HL-60 (cell line): ENCODE data around the gene PRSS27.
"Not testable (repeated sequence)": the region's sequence is repeated elsewhere in the genome, so short reads cannot be mapped to it uniquely, and the experiment has no call there.

Experiments used
- DNase-seq, 2 experiments: peaks; one replicate each; pipeline ENCODE4 v3.0.0-alpha.2; 2010 to 2020; ENCODE audit warnings: low read depth in 1 of 2, low spot score in 1 of 2
- H3K27ac ChIP-seq: fragments of 250-450 bp; sonication (Bioruptor Pico); replicated peaks from 2 replicates; pipeline ENCODE4 v1.5.1; 2020; ENCODE audit warnings: mild to moderate bottlenecking, moderate library complexity
- H3K27me3 ChIP-seq: fragments of 250-450 bp; sonication (Bioruptor Pico); 2 replicates; pipeline ENCODE4 v1.5.1; 2021; ENCODE audit warnings: mild to moderate bottlenecking, moderate library complexity; ENCODE audit not compliant: insufficient read depth, poor library complexity, severe bottlenecking
- H3K4me3 ChIP-seq: replicated peaks from 2 replicates; pipeline ENCODE4 v1.5.1; 2011; ENCODE audit warnings: mild to moderate bottlenecking, control low read depth, low read length; ENCODE audit not compliant: insufficient read depth
- GABPA ChIP-seq: IDR thresholded peaks from 2 replicates; pipeline ENCODE4 v1.6.1; 2012; ENCODE audit warnings: low read depth
- POLR2AphosphoS5 ChIP-seq: IDR thresholded peaks from 2 replicates; pipeline ENCODE4 v1.6.1; 2012; ENCODE audit warnings: low read depth
- SPI1 ChIP-seq: IDR thresholded peaks from 2 replicates; pipeline ENCODE4 v1.6.1; 2012; ENCODE audit warnings: low read depth, mild to moderate bottlenecking, borderline replicate concordance
- TF ChIP-seq, protein P1 (sequence below): IDR thresholded peaks from 2 replicates; pipeline ENCODE4 v1.6.1; 2012; ENCODE audit warnings: low read depth; ENCODE audit not compliant: insufficient replicate concordance
- TF ChIP-seq, protein P2 (sequence below): IDR thresholded peaks from one replicate; pipeline ENCODE4 v1.5.1; 2011; ENCODE audit warnings: low read length, control low read depth, inconsistent platforms; ENCODE audit not compliant: insufficient read depth

PRSS27 gene

DNA sequence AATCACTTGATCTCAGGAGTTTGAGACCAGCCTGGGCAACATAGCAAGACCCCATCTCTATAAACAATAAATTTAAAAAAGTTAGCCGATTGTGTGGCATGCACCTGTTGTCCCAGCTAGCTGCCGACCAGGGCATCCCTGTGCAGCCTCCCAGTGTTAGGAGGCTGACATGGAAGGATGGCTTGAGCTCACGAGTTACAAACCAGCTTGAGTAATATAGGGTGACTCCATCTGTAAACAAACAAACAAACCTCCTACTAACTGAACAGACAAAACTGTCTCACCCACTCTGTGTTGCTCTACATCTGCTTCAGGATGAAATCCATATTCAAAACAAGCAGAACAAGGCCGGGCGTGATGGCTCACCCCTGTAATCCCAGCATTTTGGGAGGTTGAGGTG lies 6.9 kb upstream of the PRSS27 start:
- H3K27ac ChIP-seq = no peak overlapping the region
- no peak overlapping the region for H3K4me3 ChIP-seq
- no peaks in the 10 kb centered on the region for H3K27me3 ChIP-seq
- no peak for TF ChIP-seq GABPA
- TF ChIP-seq, protein P1, sequence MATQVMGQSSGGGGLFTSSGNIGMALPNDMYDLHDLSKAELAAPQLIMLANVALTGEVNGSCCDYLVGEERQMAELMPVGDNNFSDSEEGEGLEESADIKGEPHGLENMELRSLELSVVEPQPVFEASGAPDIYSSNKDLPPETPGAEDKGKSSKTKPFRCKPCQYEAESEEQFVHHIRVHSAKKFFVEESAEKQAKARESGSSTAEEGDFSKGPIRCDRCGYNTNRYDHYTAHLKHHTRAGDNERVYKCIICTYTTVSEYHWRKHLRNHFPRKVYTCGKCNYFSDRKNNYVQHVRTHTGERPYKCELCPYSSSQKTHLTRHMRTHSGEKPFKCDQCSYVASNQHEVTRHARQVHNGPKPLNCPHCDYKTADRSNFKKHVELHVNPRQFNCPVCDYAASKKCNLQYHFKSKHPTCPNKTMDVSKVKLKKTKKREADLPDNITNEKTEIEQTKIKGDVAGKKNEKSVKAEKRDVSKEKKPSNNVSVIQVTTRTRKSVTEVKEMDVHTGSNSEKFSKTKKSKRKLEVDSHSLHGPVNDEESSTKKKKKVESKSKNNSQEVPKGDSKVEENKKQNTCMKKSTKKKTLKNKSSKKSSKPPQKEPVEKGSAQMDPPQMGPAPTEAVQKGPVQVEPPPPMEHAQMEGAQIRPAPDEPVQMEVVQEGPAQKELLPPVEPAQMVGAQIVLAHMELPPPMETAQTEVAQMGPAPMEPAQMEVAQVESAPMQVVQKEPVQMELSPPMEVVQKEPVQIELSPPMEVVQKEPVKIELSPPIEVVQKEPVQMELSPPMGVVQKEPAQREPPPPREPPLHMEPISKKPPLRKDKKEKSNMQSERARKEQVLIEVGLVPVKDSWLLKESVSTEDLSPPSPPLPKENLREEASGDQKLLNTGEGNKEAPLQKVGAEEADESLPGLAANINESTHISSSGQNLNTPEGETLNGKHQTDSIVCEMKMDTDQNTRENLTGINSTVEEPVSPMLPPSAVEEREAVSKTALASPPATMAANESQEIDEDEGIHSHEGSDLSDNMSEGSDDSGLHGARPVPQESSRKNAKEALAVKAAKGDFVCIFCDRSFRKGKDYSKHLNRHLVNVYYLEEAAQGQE = no peak
- no peak for TF ChIP-seq POLR2AphosphoS5
- TF ChIP-seq SPI1 = no peak
- TF ChIP-seq, protein P2, sequence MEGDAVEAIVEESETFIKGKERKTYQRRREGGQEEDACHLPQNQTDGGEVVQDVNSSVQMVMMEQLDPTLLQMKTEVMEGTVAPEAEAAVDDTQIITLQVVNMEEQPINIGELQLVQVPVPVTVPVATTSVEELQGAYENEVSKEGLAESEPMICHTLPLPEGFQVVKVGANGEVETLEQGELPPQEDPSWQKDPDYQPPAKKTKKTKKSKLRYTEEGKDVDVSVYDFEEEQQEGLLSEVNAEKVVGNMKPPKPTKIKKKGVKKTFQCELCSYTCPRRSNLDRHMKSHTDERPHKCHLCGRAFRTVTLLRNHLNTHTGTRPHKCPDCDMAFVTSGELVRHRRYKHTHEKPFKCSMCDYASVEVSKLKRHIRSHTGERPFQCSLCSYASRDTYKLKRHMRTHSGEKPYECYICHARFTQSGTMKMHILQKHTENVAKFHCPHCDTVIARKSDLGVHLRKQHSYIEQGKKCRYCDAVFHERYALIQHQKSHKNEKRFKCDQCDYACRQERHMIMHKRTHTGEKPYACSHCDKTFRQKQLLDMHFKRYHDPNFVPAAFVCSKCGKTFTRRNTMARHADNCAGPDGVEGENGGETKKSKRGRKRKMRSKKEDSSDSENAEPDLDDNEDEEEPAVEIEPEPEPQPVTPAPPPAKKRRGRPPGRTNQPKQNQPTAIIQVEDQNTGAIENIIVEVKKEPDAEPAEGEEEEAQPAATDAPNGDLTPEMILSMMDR = no peak
- DNase-seq = no peak

DNA sequence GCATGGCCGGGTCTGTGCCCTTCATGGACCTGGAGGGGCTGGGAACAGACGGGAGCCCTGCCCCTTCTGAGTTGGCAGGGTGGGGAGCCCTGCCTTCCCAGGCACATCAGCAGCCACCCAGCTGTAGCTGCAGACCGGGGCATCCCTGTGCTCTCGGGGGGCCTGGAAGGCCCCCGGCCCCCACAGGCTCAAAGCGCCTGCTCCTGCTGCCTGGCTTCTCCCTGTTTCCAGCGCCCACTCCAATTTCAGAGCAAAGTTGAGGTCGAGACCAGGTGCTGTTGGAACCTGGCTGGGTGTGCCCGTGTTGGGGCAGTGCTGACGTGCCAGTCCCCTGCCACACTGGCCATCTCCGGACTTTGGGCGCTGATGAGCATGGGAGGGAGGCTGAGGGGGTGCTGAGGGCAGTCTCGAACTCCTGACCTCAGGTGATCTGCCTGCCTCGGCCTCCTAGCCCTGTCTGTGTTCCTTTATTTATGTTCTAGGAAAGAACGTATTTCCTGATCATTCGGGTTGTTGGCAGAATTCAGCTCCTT lies 4.9 kb upstream of the PRSS27 start:
- no peak for DNase-seq
- no peaks in the 10 kb centered on the region for H3K27me3 ChIP-seq
- TF ChIP-seq SPI1 = no peak
- TF ChIP-seq POLR2AphosphoS5 = no peak
- no peak for TF ChIP-seq GABPA
- TF ChIP-seq, protein P1 = no peak
- TF ChIP-seq, protein P2 = no peak

DNA sequence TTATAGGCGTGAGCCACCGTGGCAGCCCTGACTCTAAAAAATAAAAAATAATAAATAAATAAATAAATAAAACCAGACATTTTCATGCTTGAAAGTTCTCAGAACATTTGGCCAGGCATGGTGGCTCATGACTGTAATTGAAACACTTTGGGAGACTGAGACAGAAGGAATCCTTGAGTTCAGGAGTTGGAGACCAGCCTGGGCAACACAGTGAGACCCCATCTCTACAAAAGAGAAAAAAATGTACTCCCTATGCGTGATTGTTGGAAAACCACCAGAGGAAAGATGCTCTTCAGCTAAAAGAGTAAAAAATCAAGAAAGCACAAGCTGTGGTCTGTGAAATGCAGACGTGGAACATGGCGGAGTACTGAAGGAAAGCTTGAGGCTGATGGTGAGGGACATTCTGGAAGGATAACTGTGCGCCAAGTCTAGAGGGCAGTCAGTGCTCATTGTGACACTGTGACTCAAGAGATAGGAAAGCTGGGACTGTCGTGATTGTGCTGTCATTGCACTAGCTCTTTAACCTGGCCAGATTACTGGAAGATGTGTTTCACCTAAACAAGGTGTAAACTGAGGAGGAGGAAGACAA lies 4.2 kb upstream of the PRSS27 start:
- Histone ChIP-seq H3K4me3 (no peak overlapping the region), H3K27me3 (no peaks in the 10 kb centered on the region), H3K27ac (no peak overlapping the region)
- TF ChIP-seq, protein P2 = no peak
- no peak for TF ChIP-seq SPI1
- TF ChIP-seq, protein P1 = no peak
- no peak for TF ChIP-seq POLR2AphosphoS5
- no peak for TF ChIP-seq GABPA
- no peak for DNase-seq

More for the DNA sequence above, 4.9 kb upstream of the PRSS27 start:
- H3K4me3 ChIP-seq = no peak overlapping the region
- H3K27ac ChIP-seq = no peak overlapping the region

DNA sequence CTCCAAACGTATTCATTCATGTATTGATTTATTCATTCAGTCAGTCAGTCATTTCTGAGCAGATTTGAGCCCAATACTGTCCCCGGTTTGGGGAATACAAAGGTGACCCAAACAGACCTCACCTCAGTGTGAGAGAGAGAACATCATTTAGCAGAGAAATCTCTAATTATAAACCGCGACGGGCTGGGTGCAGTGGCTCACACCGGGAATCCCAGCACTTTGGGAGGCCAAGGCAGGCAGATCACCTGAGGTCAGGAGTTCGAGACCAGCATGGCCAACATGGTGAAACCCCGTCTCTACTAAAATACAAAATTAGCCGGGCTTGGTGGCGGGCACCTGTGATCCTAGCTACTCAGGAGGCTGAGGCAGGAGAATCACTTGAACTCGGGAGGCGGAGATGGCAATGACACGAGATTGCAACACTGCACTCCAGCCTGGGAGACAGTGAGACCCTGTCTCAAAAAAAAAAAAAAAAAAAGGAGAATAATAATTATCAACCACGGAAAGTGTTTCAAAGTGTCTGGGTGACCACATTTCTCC lies 1.7 kb upstream of the PRSS27 start:
- H3K4me3 ChIP-seq = peak overlapping the region; percentile 70
- H3K27me3 ChIP-seq, DNase-seq: not testable (repeated sequence)
- H3K27ac ChIP-seq = peak overlapping the region; percentile 27; the same call in 1 of the 2 replicates
